Activated naive CD8-positive, alpha-beta T cell treated with anti-CD3 and anti-CD28 coated beads for 36 hours (primary cell): ENCODE measurements around the gene MCM6. TPM values are rescaled to one million over a fixed set of nuclear protein-coding genes. Genes with fewer than 3 reads are reported as not detected.
A peak's percentile ranks its signal among the peaks of the same experiment; 100 is the strongest.

Source experiments
- DNase-seq: peaks from one replicate; pipeline ENCODE4 v3.0.0; 2021
- H3K27ac Mint-ChIP-seq: one replicate; pipeline ENCODE4 v1.8.0; 2022; ENCODE audit warnings: mild to moderate bottlenecking, moderate library complexity, mixed read lengths
- H3K27me3 Mint-ChIP-seq: one replicate; pipeline ENCODE4 v1.8.0; 2022; ENCODE audit warnings: mild to moderate bottlenecking, mixed read lengths
- H3K36me3 Mint-ChIP-seq: one replicate; pipeline ENCODE4 v1.8.0; 2021; ENCODE audit warnings: mild to moderate bottlenecking, mixed read lengths
- H3K4me1 Mint-ChIP-seq: one replicate; pipeline ENCODE4 v1.8.0; 2021; ENCODE audit warnings: mixed read lengths
- H3K4me3 Mint-ChIP-seq: one replicate; pipeline ENCODE4 v1.8.0; 2022; ENCODE audit warnings: mild to moderate bottlenecking, moderate library complexity, mixed read lengths
- H3K9me3 Mint-ChIP-seq: one replicate; pipeline ENCODE4 v1.8.0; 2022; ENCODE audit warnings: mixed read lengths
- total RNA-seq, 2 experiments: library from RNA; stranded (reverse); gene quantifications; one replicate each; pipeline ENCODE4 v1.2.3, GENCODE V29; 2021

MCM6 gene
- total RNA-seq, 2 experiments from 2014 or later: 229 to 232 TPM

DNA sequence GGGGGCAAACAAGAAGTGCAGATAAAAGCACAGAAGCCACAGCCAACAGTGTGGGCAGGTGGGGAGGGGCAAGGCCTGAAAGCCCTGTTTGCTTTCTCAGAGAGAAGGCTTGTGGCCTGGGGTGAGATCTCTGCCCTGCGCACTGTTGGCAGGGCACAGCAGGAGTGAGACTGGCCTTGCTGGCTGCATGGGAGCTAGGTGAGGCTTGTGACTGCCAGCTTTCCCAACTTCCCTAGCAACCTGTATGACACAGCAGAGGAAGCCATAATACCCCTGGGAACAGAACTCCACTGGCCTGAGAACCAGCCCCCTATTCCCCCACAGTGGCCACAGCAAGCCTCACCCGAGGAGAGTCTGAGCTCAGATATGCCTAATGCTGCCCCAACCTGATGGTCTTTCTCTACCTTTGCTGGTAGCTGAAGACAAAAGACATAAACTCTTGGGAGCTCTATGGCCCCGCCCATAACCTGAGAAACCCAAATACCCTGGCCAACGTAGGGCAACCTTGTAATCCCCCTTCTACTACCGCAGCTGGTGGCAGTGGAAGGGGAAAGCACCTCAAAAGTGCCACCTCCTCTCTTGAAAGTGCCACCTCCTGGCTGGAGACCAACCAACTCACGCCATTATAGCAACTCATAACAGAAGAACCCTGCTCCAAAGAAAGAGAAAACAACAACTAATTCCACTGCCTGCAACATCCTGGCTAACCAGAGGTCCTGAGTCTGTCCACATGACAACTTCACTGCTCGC lies 83.7 kb downstream of the MCM6 start:
- H3K27me3 Mint-ChIP-seq: no peaks in the 10 kb centered on the region
- H3K27ac Mint-ChIP-seq: peak overlapping the region; percentile 5

GRCh38 chr2:135791418-135792190 lies 84.6 kb downstream of the MCM6 start:
- H3K36me3 Mint-ChIP-seq: peaks cover 8% of the 10 kb centered on the region
- H3K9me3 Mint-ChIP-seq: no peaks in the 10 kb centered on the region
- DNase-seq: no peak
- H3K27ac Mint-ChIP-seq: no peak overlapping the region
- no peak overlapping the region for H3K4me3 Mint-ChIP-seq
- H3K27me3 Mint-ChIP-seq: no peaks in the 10 kb centered on the region
- peaks cover 32% of the 10 kb centered on the region for H3K4me1 Mint-ChIP-seq

More for the DNA sequence above, 83.7 kb downstream of the MCM6 start:
- Mint-ChIP-seq H3K4me3 (no peak overlapping the region), H3K36me3 (no peaks in the 10 kb centered on the region), H3K9me3 (no peaks in the 10 kb centered on the region), H3K4me1 (peaks cover 37% of the 10 kb centered on the region)
- DNase-seq: no peak

GRCh38 chr2:135790423-135790822 lies 85.8 kb downstream of the MCM6 start:
- DNase-seq: no peak
- Mint-ChIP-seq H3K4me3 (no peak overlapping the region), H3K36me3 (peaks cover 17% of the 10 kb centered on the region), H3K4me1 (peaks cover 32% of the 10 kb centered on the region), H3K9me3 (peaks cover 1% of the 10 kb centered on the region), H3K27ac (no peak overlapping the region), H3K27me3 (no peaks in the 10 kb centered on the region)

Other genes with a start within 250 kb of the MCM6 start
- gene UBXN4, start 134.6 kb downstream of the MCM6 start, total RNA-seq: 10 to 100 TPM; 70.6 to 81.8 TPM
- under 1 TPM; 0.31 to 0.34 TPM for gene LCT, start 39.3 kb downstream of the MCM6 start, total RNA-seq
- gene DARS1, start 109.2 kb upstream of the MCM6 start, total RNA-seq: 100 to 1,000 TPM; 165 to 173 TPM
- 10 to 100 TPM; 56.4 to 57.7 TPM for gene CXCR4, start 241.7 kb upstream of the MCM6 start, total RNA-seq